ENCODE data around the gene RAPGEF3.

Gene RAPGEF3

GRCh38 chr12:47775100-47775911 is 16.6 kb upstream of the RAPGEF3 start:
- no peaks in the 10 kb centered on the region for H3K36me3 ChIP-seq (ENCODE audit: control insufficient read depth in 2 of 2, insufficient read depth in 2 of 2, low read length in 2 of 2)
- H3K9ac ChIP-seq (ENCODE audit: low read length in 2 of 2), result peak overlapping the region; percentile 9 to 47
- H3K4me3 ChIP-seq (ENCODE audit: low read length in 2 of 2), result peak overlapping the region in 1 of 2 donors; percentile 29
- H3K27ac ChIP-seq (ENCODE audit: low read length), result peak overlapping the region; percentile 49
- H3K9me3 ChIP-seq (ENCODE audit: control insufficient read depth in 2 of 2, low read length in 2 of 2), result no peaks in the 10 kb centered on the region
- peaks cover 61% of the 10 kb centered on the region for H3K4me1 ChIP-seq (ENCODE audit: control insufficient read depth, insufficient read depth, low read length)
- no peaks in the 10 kb centered on the region for H3K27me3 ChIP-seq (ENCODE audit: control insufficient read depth in 1 of 2, insufficient read depth in 2 of 2, low read length in 2 of 2)

GRCh38 chr12:47774663-47775062 is 16.0 kb upstream of the RAPGEF3 start:
- peak overlapping the region in 1 of 2 donors; percentile 29 for H3K4me3 ChIP-seq (ENCODE audit: low read length in 2 of 2)
- H3K4me1 ChIP-seq (ENCODE audit: control insufficient read depth, insufficient read depth, low read length), result peaks cover 61% of the 10 kb centered on the region
- peak overlapping the region in 1 of 2 donors; percentile 47 for H3K9ac ChIP-seq (ENCODE audit: low read length in 2 of 2)
- H3K9me3 ChIP-seq (ENCODE audit: control insufficient read depth in 2 of 2, low read length in 2 of 2), result no peaks in the 10 kb centered on the region
- peak overlapping the region; percentile 49 for H3K27ac ChIP-seq (ENCODE audit: low read length)
- H3K27me3 ChIP-seq (ENCODE audit: control insufficient read depth in 1 of 2, insufficient read depth in 2 of 2, low read length in 2 of 2), result no peaks in the 10 kb centered on the region
- no peaks in the 10 kb centered on the region for H3K36me3 ChIP-seq (ENCODE audit: control insufficient read depth in 2 of 2, insufficient read depth in 2 of 2, low read length in 2 of 2)

- no peak overlapping the region for H3K27ac ChIP-seq (ENCODE audit: low read length)
- no peaks in the 10 kb centered on the region for H3K36me3 ChIP-seq (ENCODE audit: control insufficient read depth in 2 of 2, insufficient read depth in 2 of 2, low read length in 2 of 2)
- H3K4me3 ChIP-seq (ENCODE audit: low read length in 2 of 2), result peak overlapping the region; percentile 55 to 84
- no peaks in the 10 kb centered on the region for H3K27me3 ChIP-seq (ENCODE audit: control insufficient read depth in 1 of 2, insufficient read depth in 2 of 2, low read length in 2 of 2)
- H3K4me1 ChIP-seq (ENCODE audit: control insufficient read depth, insufficient read depth, low read length), result peaks cover 55% of the 10 kb centered on the region
- peak overlapping the region; percentile 71 to 72 for H3K9ac ChIP-seq (ENCODE audit: low read length in 2 of 2)
- no peaks in the 10 kb centered on the region for H3K9me3 ChIP-seq (ENCODE audit: control insufficient read depth in 2 of 2, low read length in 2 of 2)
These were observed 15.3 kb upstream of the RAPGEF3 start for GRCh38 chr12:47773858-47774580.

- H3K9ac ChIP-seq (ENCODE audit: low read length in 2 of 2), result peak within 1 kb of the TSS; percentile 72 to 81
- H3K27ac ChIP-seq (ENCODE audit: low read length), result no peak within 1 kb of the TSS
- H3K4me3 ChIP-seq (ENCODE audit: low read length in 2 of 2), result peak within 1 kb of the TSS; percentile 55 to 84
- H3K36me3 ChIP-seq (ENCODE audit: control insufficient read depth in 2 of 2, insufficient read depth in 2 of 2, low read length in 2 of 2), result no peaks in the 10 kb centered on the region
- H3K9me3 ChIP-seq (ENCODE audit: control insufficient read depth in 2 of 2, low read length in 2 of 2), result no peaks in the 10 kb centered on the region
- peaks cover 48% of the 10 kb centered on the region for H3K4me1 ChIP-seq (ENCODE audit: control insufficient read depth, insufficient read depth, low read length)
- no peaks in the 10 kb centered on the region for H3K27me3 ChIP-seq (ENCODE audit: control insufficient read depth in 1 of 2, insufficient read depth in 2 of 2, low read length in 2 of 2)
These were observed 14.6 kb upstream of the RAPGEF3 start, which contains the start of gene SLC48A1 for GRCh38 chr12:47773062-47773857. Gene SLC48A1 (plus strand): TSS chr12:47773238. CDS start chr12:47773305, 67 bp downstream.

GRCh38 chr12:47772738-47773061 is 14.0 kb upstream of the RAPGEF3 start:
- Histone ChIP-seq H3K4me1 (ENCODE audit: control insufficient read depth, insufficient read depth, low read length) (peaks cover 42% of the 10 kb centered on the region), H3K9me3 (ENCODE audit: control insufficient read depth in 2 of 2, low read length in 2 of 2) (no peaks in the 10 kb centered on the region), H3K36me3 (ENCODE audit: control insufficient read depth in 2 of 2, insufficient read depth in 2 of 2, low read length in 2 of 2) (no peaks in the 10 kb centered on the region), H3K27me3 (ENCODE audit: control insufficient read depth in 1 of 2, insufficient read depth in 2 of 2, low read length in 2 of 2) (no peaks in the 10 kb centered on the region), H3K9ac (ENCODE audit: low read length in 2 of 2) (peak overlapping the region; percentile 62 to 81), H3K27ac (ENCODE audit: low read length) (no peak overlapping the region), H3K4me3 (ENCODE audit: low read length in 2 of 2) (peak overlapping the region; percentile 11 to 84)

GRCh38 chr12:47772094-47772660 is 13.5 kb upstream of the RAPGEF3 start:
- H3K27ac ChIP-seq (ENCODE audit: low read length), result no peak overlapping the region
- no peaks in the 10 kb centered on the region for H3K36me3 ChIP-seq (ENCODE audit: control insufficient read depth in 2 of 2, insufficient read depth in 2 of 2, low read length in 2 of 2)
- H3K27me3 ChIP-seq (ENCODE audit: control insufficient read depth in 1 of 2, insufficient read depth in 2 of 2, low read length in 2 of 2), result no peaks in the 10 kb centered on the region
- peak overlapping the region in 1 of 2 donors; percentile 62 for H3K9ac ChIP-seq (ENCODE audit: low read length in 2 of 2)
- peaks cover 37% of the 10 kb centered on the region for H3K4me1 ChIP-seq (ENCODE audit: control insufficient read depth, insufficient read depth, low read length)
- peak overlapping the region; percentile 11 to 84 for H3K4me3 ChIP-seq (ENCODE audit: low read length in 2 of 2)
- H3K9me3 ChIP-seq (ENCODE audit: control insufficient read depth in 2 of 2, low read length in 2 of 2), result no peaks in the 10 kb centered on the region

GRCh38 chr12:47771304-47771703 is 12.6 kb upstream of the RAPGEF3 start:
- Histone ChIP-seq H3K27ac (ENCODE audit: low read length) (no peak overlapping the region), H3K27me3 (ENCODE audit: control insufficient read depth in 1 of 2, insufficient read depth in 2 of 2, low read length in 2 of 2) (no peaks in the 10 kb centered on the region), H3K9ac (ENCODE audit: low read length in 2 of 2) (no peak overlapping the region), H3K4me3 (ENCODE audit: low read length in 2 of 2) (no peak overlapping the region), H3K36me3 (ENCODE audit: control insufficient read depth in 2 of 2, insufficient read depth in 2 of 2, low read length in 2 of 2) (no peaks in the 10 kb centered on the region), H3K4me1 (ENCODE audit: control insufficient read depth, insufficient read depth, low read length) (peaks cover 28% of the 10 kb centered on the region), H3K9me3 (ENCODE audit: control insufficient read depth in 2 of 2, low read length in 2 of 2) (no peaks in the 10 kb centered on the region)

- Histone ChIP-seq H3K4me1 (ENCODE audit: control insufficient read depth, insufficient read depth, low read length) (peaks cover 25% of the 10 kb centered on the region), H3K27ac (ENCODE audit: low read length) (no peak overlapping the region), H3K9ac (ENCODE audit: low read length in 2 of 2) (no peak overlapping the region), H3K36me3 (ENCODE audit: control insufficient read depth in 2 of 2, insufficient read depth in 2 of 2, low read length in 2 of 2) (no peaks in the 10 kb centered on the region), H3K27me3 (ENCODE audit: control insufficient read depth in 1 of 2, insufficient read depth in 2 of 2, low read length in 2 of 2) (no peaks in the 10 kb centered on the region), H3K9me3 (ENCODE audit: control insufficient read depth in 2 of 2, low read length in 2 of 2) (no peaks in the 10 kb centered on the region), H3K4me3 (ENCODE audit: low read length in 2 of 2) (no peak overlapping the region)
These were observed 11.5 kb upstream of the RAPGEF3 start for GRCh38 chr12:47770086-47770726.

- H3K4me1 ChIP-seq (ENCODE audit: control insufficient read depth, insufficient read depth, low read length), result peaks cover 20% of the 10 kb centered on the region
- no peaks in the 10 kb centered on the region for H3K27me3 ChIP-seq (ENCODE audit: control insufficient read depth in 1 of 2, insufficient read depth in 2 of 2, low read length in 2 of 2)
- H3K36me3 ChIP-seq (ENCODE audit: control insufficient read depth in 2 of 2, insufficient read depth in 2 of 2, low read length in 2 of 2), result no peaks in the 10 kb centered on the region
- H3K27ac ChIP-seq (ENCODE audit: low read length), result no peak overlapping the region
- H3K9me3 ChIP-seq (ENCODE audit: control insufficient read depth in 2 of 2, low read length in 2 of 2), result no peaks in the 10 kb centered on the region
- no peak overlapping the region for H3K4me3 ChIP-seq (ENCODE audit: low read length in 2 of 2)
- peak overlapping the region in 1 of 2 donors; percentile 6 for H3K9ac ChIP-seq (ENCODE audit: low read length in 2 of 2)
These were observed 10.8 kb upstream of the RAPGEF3 start for GRCh38 chr12:47769234-47770085.
